NB4 (cell line): Measurements from ENCODE around the gene SELENOK.

Source experiments
- CTCF ChIP-seq: IDR thresholded peaks from one replicate; pipeline ENCODE4 v1.5.1; 2012; ENCODE audit warnings: low read depth, low read length
- POLR2A ChIP-seq: IDR thresholded peaks from 2 replicates; pipeline ENCODE4 v1.6.1; 2011; ENCODE audit warnings: mild to moderate bottlenecking; ENCODE audit not compliant: insufficient read length; ENCODE audit errors: extremely low read depth

DNA sequence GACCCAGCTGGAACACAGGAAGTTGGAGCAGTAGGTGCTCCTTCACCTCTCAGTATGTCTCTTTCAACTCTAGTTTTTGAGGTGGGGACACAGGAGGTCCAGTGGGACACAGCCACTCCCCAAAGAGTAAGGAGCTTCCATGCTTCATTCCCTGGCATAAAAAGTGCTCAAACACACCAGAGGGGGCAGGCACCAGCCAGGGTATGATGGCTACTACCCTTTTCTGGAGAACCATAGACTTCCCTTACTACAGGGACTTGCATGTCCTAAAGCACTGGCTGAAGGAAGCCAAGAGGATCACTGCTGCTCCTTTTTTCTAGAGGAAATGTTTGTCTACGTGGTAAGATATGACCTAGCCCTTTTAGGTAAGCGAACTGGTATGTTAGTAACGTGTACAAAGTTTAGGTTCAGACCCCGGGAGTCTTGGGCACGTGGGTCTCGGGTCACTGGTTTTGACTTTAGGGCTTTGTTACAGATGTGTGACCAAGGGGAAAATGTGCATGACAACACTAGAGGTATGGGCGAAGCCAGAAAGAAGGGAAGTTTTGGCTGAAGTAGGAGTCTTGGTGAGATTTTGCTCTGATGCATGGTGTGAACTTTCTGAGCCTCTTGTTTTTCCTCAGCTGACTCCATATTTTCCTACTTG, 33.4 kb downstream of the SELENOK start:
- TF ChIP-seq CTCF (no peak), POLR2A (no peak)
